Lung (tissue), 12 donors: ENCODE results near the gene ASAH2. TPM values are rescaled to one million over a fixed set of nuclear protein-coding genes. Genes with fewer than 3 reads are reported as not detected.

ENCODE experiments used
- ATAC-seq: fragments of 200-7000 bp; cut with Tn5 transposase; one replicate; pipeline ENCODE4 v1.9.1; 2020; ENCODE audit warnings: moderate number of reproducible peaks; ENCODE audit not compliant: insufficient read depth, low FRiP score
- DNase-seq, 3 donors: peaks; one replicate each; pipeline ENCODE4 v3.0.0-alpha.2; 2013 to 2017
- H3K27ac ChIP-seq, 2 donors: one replicate each; pipeline ENCODE4 v1.5.1; 2013; ENCODE audit warnings: mild to moderate bottlenecking in 2 of 2, moderate library complexity in 2 of 2, control low read depth in 1 of 2, inconsistent platforms in 1 of 2, low read depth in 1 of 2, low read length in 1 of 2
- H3K27me3 ChIP-seq, 3 donors: one replicate each; pipeline ENCODE4 v1.5.1; 2013; ENCODE audit warnings: low read length in 2 of 3; ENCODE audit not compliant: control insufficient read depth in 3 of 3, insufficient read depth in 3 of 3
- H3K36me3 ChIP-seq, 4 donors: one replicate each; pipeline ENCODE4 v1.5.1; 2013; ENCODE audit warnings: low read length in 4 of 4, mild to moderate bottlenecking in 1 of 4, moderate library complexity in 1 of 4; ENCODE audit not compliant: control insufficient read depth in 4 of 4, insufficient read depth in 4 of 4
- H3K4me1 ChIP-seq, 5 donors: one replicate each; pipeline ENCODE4 v1.5.1; 2013; ENCODE audit warnings: low read length in 5 of 5, mild to moderate bottlenecking in 2 of 5, moderate library complexity in 1 of 5; ENCODE audit not compliant: control insufficient read depth in 5 of 5, insufficient read depth in 5 of 5
- H3K4me3 ChIP-seq: one replicate; pipeline ENCODE4 v1.5.1; 2013; ENCODE audit warnings: mild to moderate bottlenecking, control low read depth, moderate library complexity
- H3K9ac ChIP-seq, 2 donors: one replicate each; pipeline ENCODE4 v1.5.1; 2013; ENCODE audit warnings: low read length in 2 of 2, control low read depth in 1 of 2; ENCODE audit not compliant: insufficient read depth in 1 of 2
- H3K9me3 ChIP-seq, 4 donors: one replicate each; pipeline ENCODE4 v1.5.1; 2013; ENCODE audit warnings: low read length in 3 of 4, mild to moderate bottlenecking in 1 of 4, moderate library complexity in 1 of 4; ENCODE audit not compliant: control insufficient read depth in 4 of 4, insufficient read depth in 3 of 4
- WGBS, 2 donors: extraction: QIAGEN DNeasy Blood & Tissue Kit; methylation state at CpG; one replicate each; pipeline ENCODE4 v1.1.7; 2013; 5-methylcytosine and 5-hydroxymethylcytosine counted together
- polyA plus RNA-seq, 2 donors: library from polyadenylated mRNA; stranded (reverse); fragments of 200-250 nt; gene quantifications; one replicate each; pipeline ENCODE4 v1.2.1, GENCODE V29; 2013
- total RNA-seq, 2 donors: library from RNA; depleted of rRNA in 1 of 2; stranded (reverse); fragments of >200 nt in 1 of 2; gene quantifications; one replicate each; pipeline ENCODE4 v1.2.1, GENCODE V29; 2014 to 2021
- TF ChIP-seq, protein P1 (sequence below): IDR thresholded peaks from 2 replicates; pipeline ENCODE4 v1.5.1; 2012; ENCODE audit warnings: mild to moderate bottlenecking; ENCODE audit errors: control extremely low read depth, extremely low read depth
- donor health status: control.
- donor health status: control.
- donor health status: Bipolar disorder and iron deficiency.
- donor health status: healthy.
- donor health status: DM: yes; HTN: yes; CAD: no.

Gene ASAH2
- total and polyA plus RNA-seq, 4 donors, result 0.08 to 3.7 (median 1.3) TPM

DNA sequence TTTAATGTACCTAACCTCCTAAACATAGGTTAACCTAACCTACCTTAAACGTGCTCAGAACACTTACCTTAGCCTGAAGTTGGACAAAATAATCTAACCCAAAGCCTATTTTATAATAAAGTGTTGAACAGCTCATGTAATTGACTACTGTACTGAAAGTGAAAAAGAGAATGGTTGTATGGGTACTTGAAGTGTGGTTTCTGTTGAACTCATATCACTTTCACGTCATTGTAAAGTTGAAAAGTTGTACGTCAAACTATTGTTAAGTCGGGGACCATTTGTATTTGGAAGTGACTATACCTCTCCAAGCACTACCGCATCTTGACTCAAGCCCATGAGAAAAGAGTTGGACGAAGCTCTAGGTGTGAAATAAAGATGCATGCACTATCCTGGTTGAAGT is 37.9 kb upstream of the ASAH2 start:
- H3K36me3 ChIP-seq, result no peaks in the 10 kb centered on the region
- ATAC-seq (no peak), DNase-seq (no peak)
- H3K9ac ChIP-seq, result no peak overlapping the region
- no peak overlapping the region for H3K4me3 ChIP-seq
- H3K27me3 ChIP-seq, result no peaks in the 10 kb centered on the region
- WGBS, 2 donors, result 90 to 92% methylated on average over 6 of the region's 6 CpGs
- TF ChIP-seq, protein P1, sequence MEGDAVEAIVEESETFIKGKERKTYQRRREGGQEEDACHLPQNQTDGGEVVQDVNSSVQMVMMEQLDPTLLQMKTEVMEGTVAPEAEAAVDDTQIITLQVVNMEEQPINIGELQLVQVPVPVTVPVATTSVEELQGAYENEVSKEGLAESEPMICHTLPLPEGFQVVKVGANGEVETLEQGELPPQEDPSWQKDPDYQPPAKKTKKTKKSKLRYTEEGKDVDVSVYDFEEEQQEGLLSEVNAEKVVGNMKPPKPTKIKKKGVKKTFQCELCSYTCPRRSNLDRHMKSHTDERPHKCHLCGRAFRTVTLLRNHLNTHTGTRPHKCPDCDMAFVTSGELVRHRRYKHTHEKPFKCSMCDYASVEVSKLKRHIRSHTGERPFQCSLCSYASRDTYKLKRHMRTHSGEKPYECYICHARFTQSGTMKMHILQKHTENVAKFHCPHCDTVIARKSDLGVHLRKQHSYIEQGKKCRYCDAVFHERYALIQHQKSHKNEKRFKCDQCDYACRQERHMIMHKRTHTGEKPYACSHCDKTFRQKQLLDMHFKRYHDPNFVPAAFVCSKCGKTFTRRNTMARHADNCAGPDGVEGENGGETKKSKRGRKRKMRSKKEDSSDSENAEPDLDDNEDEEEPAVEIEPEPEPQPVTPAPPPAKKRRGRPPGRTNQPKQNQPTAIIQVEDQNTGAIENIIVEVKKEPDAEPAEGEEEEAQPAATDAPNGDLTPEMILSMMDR, result no peak
- no peaks in the 10 kb centered on the region for H3K9me3 ChIP-seq
- H3K27ac ChIP-seq, result no peak overlapping the region
- peaks cover 0 to 27% (median 12%) of the 10 kb centered on the region in 5 donors for H3K4me1 ChIP-seq

DNA sequence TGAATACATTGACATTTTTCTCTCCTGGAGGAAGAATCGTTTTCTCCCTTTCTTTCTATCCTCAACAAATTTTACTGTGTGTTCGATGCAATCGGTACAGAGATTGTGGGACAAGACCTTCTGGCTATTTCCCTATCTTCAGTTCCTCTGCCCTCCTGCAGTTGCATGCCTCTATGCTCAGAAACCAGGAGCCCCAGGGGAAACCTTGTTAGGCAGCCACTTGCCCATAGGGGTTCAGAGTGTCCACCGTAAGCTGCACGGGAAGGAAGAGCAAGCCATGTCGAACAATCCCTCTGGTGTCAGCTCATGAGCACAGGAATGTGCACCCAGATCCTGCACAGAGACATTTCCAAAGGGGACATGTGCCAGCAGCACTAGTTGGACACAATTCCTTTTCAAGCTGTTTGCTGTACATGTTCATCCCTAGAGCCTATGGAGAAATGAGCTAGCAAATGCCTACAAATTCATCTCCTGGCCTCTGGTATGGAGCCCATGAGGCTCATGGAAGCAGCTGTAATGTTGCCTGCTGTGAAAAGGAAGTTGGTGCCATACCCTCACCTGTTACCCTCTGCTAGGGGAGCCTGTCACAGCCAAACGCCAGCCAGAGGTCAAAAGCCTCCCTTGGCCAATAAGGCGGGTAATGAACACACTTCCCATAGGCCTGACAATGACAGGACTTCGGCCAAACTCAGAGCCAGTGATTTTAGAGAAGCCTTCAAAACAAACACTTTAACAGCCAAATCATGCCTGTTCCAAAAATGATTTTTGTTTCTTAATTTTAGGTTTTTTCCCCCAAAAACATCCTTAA is 35.9 kb upstream of the ASAH2 start:
- 70 to 88% methylated on average over 9 of the region's 9 CpGs for WGBS, 2 donors
- H3K4me3 ChIP-seq, result no peak overlapping the region
- H3K36me3 ChIP-seq, result no peaks in the 10 kb centered on the region
- DNase-seq (peak; percentile 31 to 65 (median 48)), ATAC-seq (no peak)
- no peak overlapping the region for H3K27ac ChIP-seq
- H3K4me1 ChIP-seq, result peaks cover 0 to 27% (median 12%) of the 10 kb centered on the region in 5 donors
- no peaks in the 10 kb centered on the region for H3K27me3 ChIP-seq
- TF ChIP-seq, protein P1, result no peak
- no peak overlapping the region for H3K9ac ChIP-seq
- H3K9me3 ChIP-seq, result no peaks in the 10 kb centered on the region

DNA sequence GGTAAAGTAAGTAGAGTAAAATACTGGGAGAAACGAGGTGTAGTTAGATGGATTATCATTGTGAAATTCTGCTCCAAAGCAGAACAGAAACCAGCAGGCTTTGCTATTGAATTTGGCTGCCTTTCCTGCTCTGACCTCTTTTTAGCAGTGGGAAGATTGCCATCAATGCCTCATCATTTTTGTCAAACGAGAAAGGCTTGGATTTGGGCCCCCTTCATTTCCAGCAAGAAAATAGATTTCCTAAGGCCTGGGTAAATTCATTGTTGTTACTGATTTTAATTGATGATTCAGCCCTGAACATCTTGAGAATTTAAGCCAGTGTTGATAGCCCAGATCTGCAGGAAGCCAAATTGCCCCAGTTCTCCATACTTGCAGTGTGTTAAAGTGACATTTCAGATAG is 35.2 kb upstream of the ASAH2 start:
- WGBS, 2 donors, result 25 to 55% methylated on average over 2 of the region's 2 CpGs
- TF ChIP-seq, protein P1, result no peak
- ATAC-seq, result no peak
- no peaks in the 10 kb centered on the region for H3K27me3 ChIP-seq
- peak; percentile 74 to 97 (median 94) for DNase-seq
- H3K4me1 ChIP-seq, result peaks cover 0 to 27% (median 12%) of the 10 kb centered on the region in 5 donors
- H3K4me3 ChIP-seq, result no peak overlapping the region
- no peaks in the 10 kb centered on the region for H3K9me3 ChIP-seq
- H3K9ac ChIP-seq, result no peak overlapping the region
- no peaks in the 10 kb centered on the region for H3K36me3 ChIP-seq
- no peak overlapping the region for H3K27ac ChIP-seq
